H9 (cell line): ENCODE results near the gene CTDNEP1. TPM values are rescaled to one million over a fixed set of nuclear protein-coding genes. Genes with fewer than 3 reads are reported as not detected.

Experiments
- DNase-seq: peaks from one replicate; pipeline ENCODE4 v3.0.0-alpha.2; 2017
- H2AFZ ChIP-seq: one replicate; pipeline ENCODE4 v1.6.1; 2013; ENCODE audit warnings: mild to moderate bottlenecking, low read length, control low read depth, moderate library complexity
- H2AK5ac ChIP-seq: 2 replicates; pipeline ENCODE4 v1.6.1; 2013; ENCODE audit warnings: low read length, control low read depth, mixed read lengths; ENCODE audit not compliant: insufficient read length
- H2BK120ac ChIP-seq: one replicate; pipeline ENCODE4 v1.6.1; 2013; ENCODE audit warnings: low read depth, mild to moderate bottlenecking, low read length, control low read depth, inconsistent platforms; ENCODE audit not compliant: poor library complexity, severe bottlenecking
- H2BK12ac ChIP-seq: 2 replicates; pipeline ENCODE4 v1.6.1; 2013; ENCODE audit warnings: low read length, control low read depth, mixed read lengths, low read depth; ENCODE audit not compliant: insufficient read length
- H2BK15ac ChIP-seq: 2 replicates; pipeline ENCODE4 v1.6.1; 2013; ENCODE audit warnings: low read depth, low read length, control low read depth
- H2BK20ac ChIP-seq: one replicate; pipeline ENCODE4 v1.6.1; 2013; ENCODE audit warnings: low read depth, mild to moderate bottlenecking, low read length, control low read depth, inconsistent platforms; ENCODE audit not compliant: poor library complexity, severe bottlenecking
- H2BK5ac ChIP-seq: 2 replicates; pipeline ENCODE4 v1.6.1; 2013; ENCODE audit warnings: low read length, control low read depth, mixed read lengths; ENCODE audit not compliant: insufficient read length
- H3K14ac ChIP-seq: 2 replicates; pipeline ENCODE4 v1.6.1; 2013; ENCODE audit warnings: low read length, control low read depth; ENCODE audit not compliant: insufficient read depth
- H3K18ac ChIP-seq: 2 replicates; pipeline ENCODE4 v1.6.1; 2013; ENCODE audit warnings: low read depth, mild to moderate bottlenecking, mixed read lengths, low read length, control low read depth; ENCODE audit not compliant: insufficient read length
- H3K23ac ChIP-seq: 2 replicates; pipeline ENCODE4 v1.6.1; 2013; ENCODE audit warnings: low read length, control low read depth, mixed read lengths, low read depth; ENCODE audit not compliant: insufficient read length
- H3K23me2 ChIP-seq: 2 replicates; pipeline ENCODE4 v1.6.1; 2013; ENCODE audit warnings: low read depth, mild to moderate bottlenecking, mixed read lengths, low read length, control low read depth; ENCODE audit not compliant: insufficient read length, poor library complexity, severe bottlenecking
- H3K27ac ChIP-seq: 2 replicates; pipeline ENCODE4 v1.5.1; 2013; ENCODE audit warnings: low read length, control low read depth, mixed read lengths, low read depth; ENCODE audit not compliant: insufficient read length
- H3K27me3 ChIP-seq: 2 replicates; pipeline ENCODE4 v1.6.1; 2013; ENCODE audit warnings: low read length, control low read depth, inconsistent platforms; ENCODE audit not compliant: insufficient read depth
- H3K4ac ChIP-seq: 2 replicates; pipeline ENCODE4 v1.6.1; 2013; ENCODE audit warnings: low read depth, mild to moderate bottlenecking, control low read depth, inconsistent platforms, low read length, moderate library complexity
- H3K4me1 ChIP-seq: 2 replicates; pipeline ENCODE4 v1.6.1; 2013; ENCODE audit warnings: low read length, control low read depth, inconsistent platforms; ENCODE audit not compliant: insufficient read depth
- H3K4me2 ChIP-seq: 2 replicates; pipeline ENCODE4 v1.6.1; 2013; ENCODE audit warnings: low read length, control low read depth, mixed read lengths; ENCODE audit not compliant: insufficient read length, insufficient read depth
- H3K56ac ChIP-seq: 2 replicates; pipeline ENCODE4 v1.6.1; 2013; ENCODE audit warnings: low read depth, mild to moderate bottlenecking, mixed read lengths, low read length, control low read depth; ENCODE audit not compliant: insufficient read length
- H3K79me1 ChIP-seq: 2 replicates; pipeline ENCODE4 v1.6.1; 2013; ENCODE audit warnings: low read depth, mild to moderate bottlenecking, moderate library complexity, low read length, control low read depth, inconsistent platforms; ENCODE audit not compliant: insufficient read depth, poor library complexity, severe bottlenecking
- H3K79me2 ChIP-seq: 2 replicates; pipeline ENCODE4 v1.6.1; 2013; ENCODE audit warnings: low read length, control low read depth, inconsistent platforms; ENCODE audit not compliant: insufficient read depth
- H3K9ac ChIP-seq: 2 replicates; pipeline ENCODE4 v1.6.1; 2013; ENCODE audit warnings: low read length, control low read depth, mixed read lengths; ENCODE audit not compliant: insufficient read length; ENCODE audit errors: extremely low read depth
- H3K9me3 ChIP-seq: one replicate; pipeline ENCODE4 v1.6.1; 2013; ENCODE audit warnings: low read depth, low read length, inconsistent platforms; ENCODE audit not compliant: control insufficient read depth
- H3T11ph ChIP-seq: one replicate; pipeline ENCODE4 v1.6.1; 2013; ENCODE audit warnings: mild to moderate bottlenecking, low read length, control low read depth, inconsistent platforms
- H4K20me1 ChIP-seq: one replicate; pipeline ENCODE4 v1.6.1; 2013; ENCODE audit not compliant: control insufficient read depth, insufficient read length, insufficient read depth
- H4K5ac ChIP-seq: 2 replicates; pipeline ENCODE4 v1.6.1; 2013; ENCODE audit warnings: low read depth, mild to moderate bottlenecking, mixed read lengths, low read length, control low read depth; ENCODE audit not compliant: insufficient read length
- H4K8ac ChIP-seq: replicated peaks from 2 replicates; pipeline ENCODE4 v1.6.1; 2013; ENCODE audit warnings: low read length, control low read depth, mixed read lengths, low read depth; ENCODE audit not compliant: insufficient read length
- H4K91ac ChIP-seq: 2 replicates; pipeline ENCODE4 v1.6.1; 2013; ENCODE audit warnings: low read depth, mild to moderate bottlenecking, moderate library complexity, mixed read lengths, low read length, control low read depth; ENCODE audit not compliant: insufficient read length
- H3K27ac Mint-ChIP-seq, 3 experiments: 2 replicates in 2 of 3; 3 replicates in 1 of 3; pipeline ENCODE4 v1.8.0; 2020 to 2021; ENCODE audit warnings: mixed read lengths in 3 of 3, mild to moderate bottlenecking in 1 of 3, moderate library complexity in 1 of 3
- H3K27me3 Mint-ChIP-seq: 2 replicates; pipeline ENCODE4 v1.8.0; 2021; ENCODE audit warnings: low read depth, mild to moderate bottlenecking, moderate library complexity, mixed read lengths
- H3K36me3 Mint-ChIP-seq, 3 experiments: 2 replicates in 2 of 3; 3 replicates in 1 of 3; pipeline ENCODE4 v1.8.0; 2020 to 2021; ENCODE audit warnings: low read depth in 3 of 3, mixed read lengths in 3 of 3; ENCODE audit not compliant: insufficient read depth in 1 of 3
- H3K4me1 Mint-ChIP-seq, 2 experiments: 2 replicates each; pipeline ENCODE4 v1.8.0; 2020; ENCODE audit warnings: mixed read lengths in 2 of 2
- H3K4me3 Mint-ChIP-seq, 2 experiments: 2 replicates in 1 of 2; 3 replicates in 1 of 2; pipeline ENCODE4 v1.8.0; 2020 to 2021; ENCODE audit warnings: mild to moderate bottlenecking in 2 of 2, mixed read lengths in 2 of 2, moderate library complexity in 1 of 2
- H3K9me3 Mint-ChIP-seq, 2 experiments: 2 replicates in 1 of 2; 3 replicates in 1 of 2; pipeline ENCODE4 v1.8.0; 2020; ENCODE audit warnings: mild to moderate bottlenecking in 2 of 2, mixed read lengths in 2 of 2, moderate library complexity in 1 of 2
- CTCF ChIP-seq: fragments of 200-600 bp; sonication (generic); conservative IDR thresholded peaks from 3 replicates; pipeline ENCODE4 v1.8.0; 2021; ENCODE audit warnings: antibody characterized with exemption, mild to moderate bottlenecking
- WGBS: extraction: QIAGEN DNeasy Blood & Tissue Kit; methylation state at CpG from one replicate; pipeline ENCODE4 v1.1.7; 2013; ENCODE audit warnings: missing lambda C conversion rate, low lambda C conversion rate, mixed read lengths; ENCODE audit not compliant: insufficient read length; ENCODE audit errors: extremely low coverage; 5-methylcytosine and 5-hydroxymethylcytosine counted together
- total RNA-seq: library from RNA; stranded (reverse); gene quantifications from 2 replicates; pipeline ENCODE4 v1.2.1, GENCODE V29; 2021

CTDNEP1 gene
- total RNA-seq, 1 experiment from 2014 or later = 134 TPM

GRCh38 chr17:7293159-7293558, 41.6 kb upstream of the CTDNEP1 start:
- no peaks in the 10 kb centered on the region for H3K79me1 ChIP-seq
- no peak overlapping the region for H3T11ph ChIP-seq
- no peak overlapping the region for H4K91ac ChIP-seq
- no peaks in the 10 kb centered on the region for H4K20me1 ChIP-seq
- no peak overlapping the region for H2AK5ac ChIP-seq
- H4K8ac ChIP-seq = no peak overlapping the region
- peak overlapping the region; percentile 49 for H3K4me2 ChIP-seq
- H2BK5ac ChIP-seq = no peak overlapping the region
- WGBS = no CpG with 5 or more reads among the region's 11 CpGs
- no peak for DNase-seq
- H3K56ac ChIP-seq = no peak overlapping the region
- H2BK20ac ChIP-seq = no peak overlapping the region
- no peak overlapping the region for H2BK12ac ChIP-seq
- peaks cover 2% of the 10 kb centered on the region for H3K27me3 ChIP-seq
- Mint-ChIP-seq H3K27ac (no peak overlapping the region), H3K36me3 (peaks cover 0 to 3% (median 0%) of the 10 kb centered on the region in 3 experiments; a peak in 2 of 7 replicates), H3K27me3 (peaks cover 60% of the 10 kb centered on the region), H3K4me1 (peaks cover 14 to 31% of the 10 kb centered on the region in 2 experiments), H3K4me3 (peak overlapping the region in 1 of 2 experiments; percentile 81; a peak in 3 of 5 replicates), H3K9me3 (peaks cover 3% of the 10 kb centered on the region in 2 experiments; a peak in 3 of 5 replicates)
- H3K9ac ChIP-seq = no peak overlapping the region
- H4K5ac ChIP-seq = no peak overlapping the region
- no peak for TF ChIP-seq CTCF
- no peak overlapping the region for H2BK120ac ChIP-seq
- no peaks in the 10 kb centered on the region for H3K79me2 ChIP-seq
- H3K4me1 ChIP-seq = peaks cover 4% of the 10 kb centered on the region; the same call in 1 of the 2 replicates
- H3K18ac ChIP-seq = no peak overlapping the region
- H3K23ac ChIP-seq = no peak overlapping the region
- H3K23me2 ChIP-seq = peaks cover 4% of the 10 kb centered on the region
- H2BK15ac ChIP-seq = no peak overlapping the region
- no peak overlapping the region for H3K27ac ChIP-seq
- H3K4ac ChIP-seq = no peak overlapping the region
- H3K9me3 ChIP-seq = no peaks in the 10 kb centered on the region
- H2AFZ ChIP-seq = no peak overlapping the region
- H3K14ac ChIP-seq = no peak overlapping the region
